Measurements from ENCODE around the gene KCNK5.

DNA sequence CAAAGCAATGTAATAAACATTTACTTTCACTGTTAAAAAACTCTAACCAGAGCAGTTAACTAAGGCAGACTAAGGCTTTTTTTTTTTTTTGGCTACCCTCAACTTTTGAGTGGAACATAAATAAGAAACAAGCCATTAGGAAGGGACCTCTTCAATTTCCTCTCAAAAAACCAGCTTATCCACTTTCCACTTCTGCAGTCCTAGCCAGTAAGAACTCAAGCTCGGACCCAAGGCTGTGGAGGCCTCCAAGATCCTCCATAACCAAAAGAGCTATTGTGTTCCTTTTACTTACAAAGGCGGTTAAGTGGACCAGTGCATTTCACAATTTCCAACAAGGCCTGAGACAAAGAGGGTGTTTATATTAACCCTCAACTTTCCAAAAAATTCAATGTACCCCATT lies 5.3 kb downstream of the KCNK5 start:
- TF ChIP-seq POLR2A (IDR thresholded peaks at IDR 0.05; ENCODE audit: low read length) (no peak), GATA1 (IDR thresholded peaks at IDR 0.05; ENCODE audit: low read depth, low read length) (no peak)

Data from erythroblast (primary cell).